AG09319 (cell line): ENCODE results near the gene GNG7.
"Not testable (repeated sequence)": the region's sequence is repeated elsewhere in the genome, so short reads cannot be mapped to it uniquely, and the experiment has no call there.

ENCODE experiments used
- DNase-seq: peaks from one replicate; pipeline ENCODE4 v3.0.0-alpha.2; 2010; ENCODE audit warnings: low read depth; ENCODE audit errors: extremely low read depth
- CTCF ChIP-seq: IDR thresholded peaks from 2 replicates; pipeline ENCODE4 v1.5.1; 2011; ENCODE audit warnings: low read depth, mild to moderate bottlenecking, inconsistent platforms, low read length, moderate library complexity

The GNG7 gene

GRCh38 chr19:2574971-2575630 is 127.4 kb downstream of the GNG7 start:
- TF ChIP-seq CTCF: no peak
- no peak for DNase-seq

- TF ChIP-seq CTCF: no peak
- no peak for DNase-seq
These were observed 128.0 kb downstream of the GNG7 start for GRCh38 chr19:2574478-2574931.

GRCh38 chr19:2573916-2574315 is 128.6 kb downstream of the GNG7 start:
- DNase-seq: no peak
- TF ChIP-seq CTCF: no peak

- not testable (repeated sequence) for DNase-seq
These were observed 130.3 kb downstream of the GNG7 start for GRCh38 chr19:2572152-2572551.

GRCh38 chr19:2569596-2570465 is 132.7 kb downstream of the GNG7 start:
- DNase-seq: no peak
- no peak for TF ChIP-seq CTCF

GRCh38 chr19:2567996-2568395 is 134.5 kb downstream of the GNG7 start:
- TF ChIP-seq CTCF: no peak
- DNase-seq: no peak

GRCh38 chr19:2567580-2567979 is 134.9 kb downstream of the GNG7 start:
- TF ChIP-seq CTCF: no peak

GRCh38 chr19:2563546-2563945 is 138.9 kb downstream of the GNG7 start:
- not testable (repeated sequence) for DNase-seq

More at GRCh38 chr19:2567580-2567979, 134.9 kb downstream of the GNG7 start:
- no peak for DNase-seq
